ENCODE measurements around the gene KIF19.

Gene KIF19

DNA sequence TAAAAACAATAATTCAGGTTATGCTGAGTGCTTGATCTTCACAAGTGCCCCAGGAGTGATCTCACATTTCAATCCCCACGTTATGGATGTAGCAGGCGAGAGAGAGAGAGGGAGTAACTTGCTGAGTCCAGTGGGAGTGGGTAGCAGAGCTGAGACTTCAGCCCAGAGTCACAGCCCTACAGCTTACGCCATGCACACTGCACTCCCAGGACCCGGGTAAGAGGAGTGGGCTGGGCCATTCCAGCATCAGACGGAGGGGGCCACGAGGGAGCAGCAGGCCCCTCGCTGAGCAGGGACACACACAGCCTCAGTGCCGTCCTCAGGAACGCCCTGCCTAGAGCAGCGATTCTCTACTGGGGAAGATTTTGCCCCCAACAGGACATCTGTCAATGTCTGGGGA is 9.8 kb upstream of the KIF19 start:
- DNase-seq (ENCODE audit: low spot score), result no peak
- ChIA-PET CTCF (no interaction called here), POLR2A (ENCODE audit: low non-redundant PET) (no interaction called here)
- TF ChIP-seq, protein P1, sequence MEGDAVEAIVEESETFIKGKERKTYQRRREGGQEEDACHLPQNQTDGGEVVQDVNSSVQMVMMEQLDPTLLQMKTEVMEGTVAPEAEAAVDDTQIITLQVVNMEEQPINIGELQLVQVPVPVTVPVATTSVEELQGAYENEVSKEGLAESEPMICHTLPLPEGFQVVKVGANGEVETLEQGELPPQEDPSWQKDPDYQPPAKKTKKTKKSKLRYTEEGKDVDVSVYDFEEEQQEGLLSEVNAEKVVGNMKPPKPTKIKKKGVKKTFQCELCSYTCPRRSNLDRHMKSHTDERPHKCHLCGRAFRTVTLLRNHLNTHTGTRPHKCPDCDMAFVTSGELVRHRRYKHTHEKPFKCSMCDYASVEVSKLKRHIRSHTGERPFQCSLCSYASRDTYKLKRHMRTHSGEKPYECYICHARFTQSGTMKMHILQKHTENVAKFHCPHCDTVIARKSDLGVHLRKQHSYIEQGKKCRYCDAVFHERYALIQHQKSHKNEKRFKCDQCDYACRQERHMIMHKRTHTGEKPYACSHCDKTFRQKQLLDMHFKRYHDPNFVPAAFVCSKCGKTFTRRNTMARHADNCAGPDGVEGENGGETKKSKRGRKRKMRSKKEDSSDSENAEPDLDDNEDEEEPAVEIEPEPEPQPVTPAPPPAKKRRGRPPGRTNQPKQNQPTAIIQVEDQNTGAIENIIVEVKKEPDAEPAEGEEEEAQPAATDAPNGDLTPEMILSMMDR (conservative IDR thresholded peaks at IDR 0.05; ENCODE audit: low read depth), result no peak
- H3K27ac ChIP-seq, result no peak overlapping the region

DNA sequence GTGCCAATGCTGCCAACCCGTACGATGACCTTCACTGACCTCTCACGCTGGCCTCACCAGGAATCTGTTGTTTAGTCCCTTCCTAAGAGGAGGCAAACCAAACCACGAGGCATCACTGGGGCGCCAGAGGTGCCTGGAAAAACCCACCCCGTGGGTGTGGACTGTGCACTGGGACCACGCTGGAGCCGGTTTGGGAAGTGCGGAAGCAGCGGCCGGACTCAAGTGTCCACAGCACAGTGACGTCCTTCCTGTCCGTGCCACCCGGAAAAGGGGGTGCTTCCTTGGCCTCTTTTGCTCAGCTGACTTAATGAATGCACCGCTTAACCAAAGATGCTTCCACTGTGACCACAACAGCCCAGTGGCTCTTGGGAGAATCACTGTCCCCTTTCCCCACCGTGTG is 9.0 kb upstream of the KIF19 start:
- POLR2A ChIA-PET (ENCODE audit: low non-redundant PET), result no interaction called here
- no peak for DNase-seq (ENCODE audit: low spot score)
- TF ChIP-seq, protein P1 (conservative IDR thresholded peaks at IDR 0.05; ENCODE audit: low read depth), result no peak
- CTCF ChIA-PET, result interaction anchor here (0.8 kb wide), 1 partner anchor 16 kb away, joined by 5 read pairs; no protein-coding TSS in a partner anchor
- no peak overlapping the region for H3K27ac ChIP-seq

GRCh38 chr17:74318391-74318790 is 7.6 kb upstream of the KIF19 start:
- no peak overlapping the region for H3K27ac ChIP-seq
- DNase-seq (ENCODE audit: low spot score), result no peak
- ChIA-PET CTCF (interaction anchor here (0.7 to 0.9 kb wide), 2 partner anchors 17 to 138 kb away, joined by 3 read pairs; no protein-coding TSS in a partner anchor), POLR2A (ENCODE audit: low non-redundant PET) (no interaction called here)
- TF ChIP-seq, protein P1 (conservative IDR thresholded peaks at IDR 0.05; ENCODE audit: low read depth), result no peak

DNA sequence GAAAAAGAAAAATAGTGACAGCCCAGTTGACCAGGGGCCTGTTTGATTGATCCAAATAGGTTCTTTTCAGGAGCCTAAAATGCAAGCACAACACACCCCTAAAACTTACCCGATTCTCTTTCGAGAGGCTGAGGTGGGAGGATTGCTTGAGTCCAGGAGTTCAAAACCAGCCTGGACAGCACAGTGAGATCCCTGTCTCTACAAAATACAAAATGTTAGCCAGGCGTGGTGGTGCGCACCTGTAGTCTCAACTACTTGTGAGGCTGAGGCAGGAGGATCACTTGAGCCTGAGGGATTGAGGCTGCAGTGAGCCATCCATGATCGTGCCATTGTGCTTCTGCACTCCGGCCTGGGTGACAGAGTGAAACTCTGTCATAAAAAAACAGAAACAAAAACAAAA is 1.5 kb upstream of the KIF19 start:
- no peak overlapping the region for H3K27ac ChIP-seq
- ChIA-PET CTCF (interaction anchor here (1.0 kb wide), 1 partner anchor 38 kb away, joined by 3 read pairs; no protein-coding TSS in a partner anchor), POLR2A (ENCODE audit: low non-redundant PET) (no interaction called here)
- TF ChIP-seq, protein P1 (conservative IDR thresholded peaks at IDR 0.05; ENCODE audit: low read depth), result no peak
- DNase-seq (ENCODE audit: low spot score), result no peak

DNA sequence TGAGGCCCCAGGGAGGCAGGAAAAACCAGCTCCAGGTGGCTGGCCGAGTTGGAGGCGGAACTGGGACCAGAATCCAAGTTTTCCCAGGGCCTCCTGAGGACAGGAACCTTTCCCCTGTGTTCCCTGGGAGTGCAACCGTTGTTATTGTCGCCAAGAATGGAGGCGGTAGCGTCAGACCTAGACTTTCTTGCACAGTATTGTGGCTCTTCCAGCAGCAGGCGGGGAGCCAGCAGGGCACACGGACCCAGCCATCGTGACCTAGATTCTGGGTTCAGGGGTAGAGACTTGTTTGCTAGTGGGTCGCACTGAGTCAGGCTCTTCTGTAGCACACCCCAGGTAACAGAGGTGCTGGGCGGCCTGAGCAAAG is 667 bp upstream of the KIF19 start:
- no peak overlapping the region for H3K27ac ChIP-seq
- ChIA-PET POLR2A (ENCODE audit: low non-redundant PET) (no interaction called here), CTCF (no interaction called here)

DNA sequence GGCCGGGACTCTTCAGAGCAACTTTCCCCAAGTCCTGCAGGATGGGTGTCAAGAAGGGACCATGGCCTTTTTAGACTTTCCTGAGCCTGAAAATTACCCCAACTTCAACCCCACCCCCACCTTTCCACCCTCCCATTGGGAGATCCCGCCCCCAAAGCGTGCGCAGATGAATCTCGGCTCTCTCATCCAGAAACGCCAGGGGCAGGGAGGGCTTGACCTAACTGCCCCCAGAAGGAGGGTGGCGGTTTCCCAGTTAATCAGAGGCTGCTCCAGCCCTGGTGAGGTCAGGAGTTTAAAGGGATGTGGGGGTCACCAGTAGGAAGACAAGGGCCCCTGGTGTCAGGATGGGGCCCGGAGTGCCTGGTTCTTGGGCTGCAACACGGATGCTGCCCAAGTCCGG is 480 bp downstream of the KIF19 start:
- POLR2A ChIA-PET (ENCODE audit: low non-redundant PET), result no interaction called here
- CTCF ChIA-PET, result no interaction called here
- no peak overlapping the region for H3K27ac ChIP-seq
- TF ChIP-seq, protein P1 (conservative IDR thresholded peaks at IDR 0.05; ENCODE audit: low read depth), result no peak
- DNase-seq (ENCODE audit: low spot score), result no peak

More for the DNA sequence above, 667 bp upstream of the KIF19 start:
- TF ChIP-seq, protein P1 (conservative IDR thresholded peaks at IDR 0.05; ENCODE audit: low read depth), result no peak
- DNase-seq (ENCODE audit: low spot score), result no peak

DNA sequence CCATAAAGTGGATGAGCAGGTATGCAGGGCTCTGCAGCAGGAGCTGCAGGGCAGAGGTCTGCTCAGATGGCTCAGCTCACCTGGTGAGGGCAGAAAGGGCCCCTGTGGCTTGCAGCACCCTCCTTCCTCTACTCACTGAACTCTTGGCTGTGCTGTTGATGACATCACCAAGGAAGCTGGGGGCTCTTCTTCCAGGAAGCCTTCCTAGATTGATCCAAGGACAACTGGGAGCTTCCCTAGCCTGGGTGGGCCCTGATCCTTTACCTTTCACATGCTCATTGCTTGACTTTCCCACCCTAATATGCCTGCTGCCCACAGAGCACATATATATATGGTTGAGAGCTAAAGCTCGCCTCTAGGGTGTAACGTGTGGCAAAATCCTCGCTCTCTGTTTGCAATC is 2.5 kb downstream of the KIF19 start:
- CTCF ChIA-PET, result interaction anchor here (0.6 kb wide), 1 partner anchor 77 kb away, joined by 6 read pairs; no protein-coding TSS in a partner anchor
- TF ChIP-seq, protein P1 (conservative IDR thresholded peaks at IDR 0.05; ENCODE audit: low read depth), result no peak
- DNase-seq (ENCODE audit: low spot score), result no peak
- POLR2A ChIA-PET (ENCODE audit: low non-redundant PET), result no interaction called here
- H3K27ac ChIP-seq, result no peak overlapping the region
